DND-41 (cell line): ENCODE measurements around the gene LGR4.

Source experiments
- ATAC-seq: fragments of 200-7000 bp; cut with Tn5 transposase; 3 replicates; pipeline ENCODE4 v1.9.1; 2021; ENCODE audit warnings: low read depth; ENCODE audit not compliant: insufficient read depth
- DNase-seq: peaks from one replicate; pipeline ENCODE4 v3.0.0-alpha.2; 2020
- H2AFZ ChIP-seq: 2 replicates; pipeline ENCODE4 v1.6.0; 2012; ENCODE audit warnings: low read depth, low read length
- H3K27ac ChIP-seq: 2 replicates; pipeline ENCODE4 v1.5.1; 2012; ENCODE audit warnings: low read length, inconsistent platforms
- H3K27me3 ChIP-seq: fragments of 200-600 bp; sonication (generic); 2 replicates; pipeline ENCODE4 v1.6.0; 2012; ENCODE audit warnings: low read length, mild to moderate bottlenecking, inconsistent platforms; ENCODE audit not compliant: insufficient read depth, poor library complexity
- H3K36me3 ChIP-seq: 2 replicates; pipeline ENCODE4 v1.5.1; 2012; ENCODE audit warnings: low read length, inconsistent platforms; ENCODE audit not compliant: insufficient read depth
- H3K4me1 ChIP-seq: 2 replicates; pipeline ENCODE4 v1.5.1; 2012; ENCODE audit warnings: mild to moderate bottlenecking, low read length; ENCODE audit not compliant: insufficient read depth
- H3K4me2 ChIP-seq: 2 replicates; pipeline ENCODE4 v1.6.0; 2012; ENCODE audit warnings: mild to moderate bottlenecking, moderate library complexity, low read length, inconsistent platforms; ENCODE audit not compliant: insufficient read depth
- H3K4me3 ChIP-seq, 2 experiments: fragments of 200-600 bp in 1 of 2; shearing (Covaris generic) in 1 of 2; 2 replicates each; pipeline ENCODE4 v1.5.1; 2012 to 2016; ENCODE audit warnings: inconsistent platforms in 2 of 2, low read length in 2 of 2, mild to moderate bottlenecking in 2 of 2, low read depth in 1 of 2, moderate library complexity in 1 of 2
- H3K79me2 ChIP-seq: 2 replicates; pipeline ENCODE4 v1.6.0; 2012; ENCODE audit warnings: low read length, inconsistent platforms; ENCODE audit not compliant: insufficient read depth
- H3K9ac ChIP-seq: 2 replicates; pipeline ENCODE4 v1.6.0; 2012; ENCODE audit warnings: low read depth, mild to moderate bottlenecking, inconsistent platforms, low read length, moderate library complexity
- H3K9me3 ChIP-seq: 2 replicates; pipeline ENCODE4 v1.5.1; 2012; ENCODE audit warnings: low read length, moderate library complexity, mild to moderate bottlenecking, inconsistent platforms; ENCODE audit not compliant: insufficient read depth, severe bottlenecking
- H4K20me1 ChIP-seq: 2 replicates; pipeline ENCODE4 v1.6.0; 2012; ENCODE audit warnings: low read length; ENCODE audit not compliant: insufficient read depth
- CTCF ChIP-seq: IDR thresholded peaks from 2 replicates; pipeline ENCODE4 v1.5.1; 2012; ENCODE audit warnings: borderline replicate concordance, low read length, moderate library complexity, mild to moderate bottlenecking; ENCODE audit not compliant: poor library complexity, severe bottlenecking; ENCODE audit errors: extremely low read depth
- EZH2 ChIP-seq: IDR thresholded peaks from 3 replicates; pipeline ENCODE4 v1.6.1; 2012; ENCODE audit warnings: borderline replicate concordance, low read depth, mild to moderate bottlenecking, moderate library complexity, low read length, inconsistent platforms; ENCODE audit not compliant: severe bottlenecking

Gene LGR4

GRCh38 chr11:27356624-27357222, 115.9 kb downstream of the LGR4 start:
- no peak overlapping the region for H2AFZ ChIP-seq
- DNase-seq (no peak), ATAC-seq (no peak)
- H3K27me3 ChIP-seq, result no peaks in the 10 kb centered on the region
- peaks cover 31% of the 10 kb centered on the region for H3K4me1 ChIP-seq
- no peak overlapping the region for H3K4me2 ChIP-seq
- no peak overlapping the region for H3K27ac ChIP-seq
- TF ChIP-seq EZH2 (no peak), CTCF (no peak)
- H4K20me1 ChIP-seq, result no peaks in the 10 kb centered on the region
- no peak overlapping the region for H3K9ac ChIP-seq
- no peak overlapping the region for H3K4me3 ChIP-seq
- peaks cover 18% of the 10 kb centered on the region; the same call in 1 of the 2 replicates for H3K36me3 ChIP-seq
- H3K79me2 ChIP-seq, result peaks cover 26% of the 10 kb centered on the region
- H3K9me3 ChIP-seq, result no peaks in the 10 kb centered on the region

- no peak overlapping the region for H2AFZ ChIP-seq
- peaks cover 18% of the 10 kb centered on the region; the same call in 1 of the 2 replicates for H3K36me3 ChIP-seq
- no peak overlapping the region for H3K4me2 ChIP-seq
- no peaks in the 10 kb centered on the region for H3K27me3 ChIP-seq
- H3K9ac ChIP-seq, result no peak overlapping the region
- no peak for TF ChIP-seq CTCF
- TF ChIP-seq EZH2, result no peak
- peaks cover 20% of the 10 kb centered on the region for H3K4me1 ChIP-seq
- H3K27ac ChIP-seq, result no peak overlapping the region
- peaks cover 18% of the 10 kb centered on the region for H3K79me2 ChIP-seq
- no peaks in the 10 kb centered on the region for H3K9me3 ChIP-seq
- no peaks in the 10 kb centered on the region for H4K20me1 ChIP-seq
- H3K4me3 ChIP-seq, result no peak overlapping the region
- DNase-seq, result no peak
- no peak for ATAC-seq
Measured at GRCh38 chr11:27355575-27356104, 117.0 kb downstream of the LGR4 start.

- Histone ChIP-seq H3K36me3 (peaks cover 22% of the 10 kb centered on the region), H3K27ac (no peak overlapping the region), H3K9me3 (no peaks in the 10 kb centered on the region), H3K27me3 (no peaks in the 10 kb centered on the region), H3K4me2 (no peak overlapping the region), H2AFZ (no peak overlapping the region), H3K79me2 (peaks cover 14% of the 10 kb centered on the region), H4K20me1 (no peaks in the 10 kb centered on the region), H3K9ac (no peak overlapping the region), H3K4me1 (peaks cover 10% of the 10 kb centered on the region), H3K4me3 (no peak overlapping the region)
- DNase-seq (no peak), ATAC-seq (no peak)
- no peak for TF ChIP-seq EZH2
- TF ChIP-seq CTCF, result no peak
Measured at GRCh38 chr11:27354359-27354965, 118.1 kb downstream of the LGR4 start.
